Esophagus mucosa (tissue), 1 donor: ENCODE results near the gene SNRNP70. TPM values are rescaled to one million over a fixed set of nuclear protein-coding genes. Genes with fewer than 3 reads are reported as not detected.
A peak's percentile ranks its signal among the peaks of the same experiment; 100 is the strongest.
"Not testable (repeated sequence)": the region's sequence is repeated elsewhere in the genome, so short reads cannot be mapped to it uniquely, and the experiment has no call there.

Experiments
- ATAC-seq: fragments of 200-7000 bp; cut with Tn5 transposase; one replicate; pipeline ENCODE4 v1.9.1; 2020
- total RNA-seq: library from RNA; stranded (reverse); gene quantifications from one replicate; pipeline ENCODE4 v1.2.4, GENCODE V29; 2023
- donor health status: DM: yes; HTN: yes; CAD: no.

The SNRNP70 gene, protein sequence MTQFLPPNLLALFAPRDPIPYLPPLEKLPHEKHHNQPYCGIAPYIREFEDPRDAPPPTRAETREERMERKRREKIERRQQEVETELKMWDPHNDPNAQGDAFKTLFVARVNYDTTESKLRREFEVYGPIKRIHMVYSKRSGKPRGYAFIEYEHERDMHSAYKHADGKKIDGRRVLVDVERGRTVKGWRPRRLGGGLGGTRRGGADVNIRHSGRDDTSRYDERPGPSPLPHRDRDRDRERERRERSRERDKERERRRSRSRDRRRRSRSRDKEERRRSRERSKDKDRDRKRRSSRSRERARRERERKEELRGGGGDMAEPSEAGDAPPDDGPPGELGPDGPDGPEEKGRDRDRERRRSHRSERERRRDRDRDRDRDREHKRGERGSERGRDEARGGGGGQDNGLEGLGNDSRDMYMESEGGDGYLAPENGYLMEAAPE
- total RNA-seq: 82.3 TPM

DNA sequence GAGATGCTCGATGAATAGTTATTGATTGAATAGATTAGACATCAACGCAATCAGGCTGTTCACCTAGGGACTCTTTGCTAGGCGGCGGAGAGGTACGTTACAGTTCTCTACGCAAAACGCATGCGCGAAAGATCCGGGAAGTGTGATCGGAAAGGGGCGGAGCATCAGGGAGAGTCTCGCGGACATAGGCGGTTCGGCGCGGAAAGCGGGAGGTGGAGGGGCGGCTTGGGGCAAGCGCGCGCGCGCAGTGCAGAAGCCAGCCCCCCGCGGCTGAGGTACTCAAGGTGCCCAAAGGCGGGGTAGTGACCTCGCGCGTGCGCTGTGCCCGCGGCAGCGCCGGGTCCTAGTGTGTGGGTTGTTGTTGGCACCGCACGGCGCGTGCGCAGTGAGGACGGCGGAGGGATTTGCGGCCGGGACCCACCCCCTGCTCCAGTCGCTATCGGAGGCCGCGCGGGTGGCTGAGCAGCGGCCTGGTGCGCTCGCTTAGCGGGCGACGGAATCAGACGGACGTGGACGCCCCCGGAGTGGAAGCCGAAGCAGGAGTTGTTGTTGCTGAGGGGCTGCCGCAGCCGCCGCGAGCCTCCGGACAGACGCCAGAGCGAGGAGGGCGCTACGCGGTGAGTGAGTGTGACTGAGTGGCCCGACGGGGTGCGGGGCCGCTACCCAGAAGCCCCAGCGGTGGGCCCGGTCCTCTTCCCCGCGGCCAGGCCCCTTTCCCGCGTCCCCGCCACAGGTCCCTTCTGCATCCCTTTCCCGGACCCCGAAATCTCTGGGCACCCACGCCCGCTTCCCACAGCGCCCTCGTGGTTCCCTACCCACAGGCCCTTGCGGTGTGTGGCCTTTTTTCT, at the start of gene SNRNP70:
SNRNP70 (plus strand) TSS at position 432 of the 848 bp plus-strand sequence. CDS start 964 bp downstream, outside the sequence.
- ATAC-seq: peak; percentile 98

DNA sequence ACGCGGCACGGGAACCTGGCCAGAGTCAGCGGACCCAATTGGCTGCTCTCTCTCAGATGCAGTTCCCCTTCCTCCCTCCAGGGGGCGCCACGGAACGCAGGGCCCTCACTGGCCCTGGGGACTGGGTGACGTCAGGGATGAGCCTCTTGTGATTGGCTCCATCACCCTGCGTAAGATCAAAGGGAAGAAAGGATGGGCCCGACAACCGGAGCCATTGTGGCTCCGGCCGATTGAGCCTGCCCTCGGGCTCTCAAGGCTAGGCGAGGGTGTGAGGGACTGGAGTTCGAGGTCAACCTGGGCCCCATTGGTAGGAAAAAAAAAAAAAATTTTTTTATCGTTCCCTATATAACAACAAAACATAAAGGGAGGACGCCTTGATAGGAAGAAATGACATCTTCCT, 48.4 kb upstream of the SNRNP70 start, which contains the start of gene CGB1:
CGB1 (minus strand) TSS at position 81 of the 400 bp plus-strand sequence. CDS start 184 bp downstream, outside the sequence.
- not testable (repeated sequence) for ATAC-seq

DNA sequence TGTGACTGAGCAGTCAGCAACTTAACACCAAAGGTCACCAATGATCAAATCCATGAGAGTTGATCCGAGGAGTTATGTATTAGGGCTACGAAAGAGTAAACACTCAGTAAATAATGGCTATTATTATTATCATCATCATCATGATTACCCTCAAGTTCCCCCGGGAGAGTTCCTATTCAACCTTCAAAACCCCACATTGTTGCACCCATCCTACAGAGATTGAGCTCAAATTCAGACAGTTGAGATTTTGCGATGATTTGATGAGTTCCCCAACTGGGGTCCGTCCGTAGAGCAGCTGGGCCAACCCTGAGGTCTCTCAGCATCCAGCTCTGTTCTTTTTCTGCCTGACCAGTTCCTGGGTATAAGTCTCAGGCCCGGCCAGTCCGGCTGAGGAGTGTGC, 47.1 kb upstream of the SNRNP70 start:
- ATAC-seq: not testable (repeated sequence)

DNA sequence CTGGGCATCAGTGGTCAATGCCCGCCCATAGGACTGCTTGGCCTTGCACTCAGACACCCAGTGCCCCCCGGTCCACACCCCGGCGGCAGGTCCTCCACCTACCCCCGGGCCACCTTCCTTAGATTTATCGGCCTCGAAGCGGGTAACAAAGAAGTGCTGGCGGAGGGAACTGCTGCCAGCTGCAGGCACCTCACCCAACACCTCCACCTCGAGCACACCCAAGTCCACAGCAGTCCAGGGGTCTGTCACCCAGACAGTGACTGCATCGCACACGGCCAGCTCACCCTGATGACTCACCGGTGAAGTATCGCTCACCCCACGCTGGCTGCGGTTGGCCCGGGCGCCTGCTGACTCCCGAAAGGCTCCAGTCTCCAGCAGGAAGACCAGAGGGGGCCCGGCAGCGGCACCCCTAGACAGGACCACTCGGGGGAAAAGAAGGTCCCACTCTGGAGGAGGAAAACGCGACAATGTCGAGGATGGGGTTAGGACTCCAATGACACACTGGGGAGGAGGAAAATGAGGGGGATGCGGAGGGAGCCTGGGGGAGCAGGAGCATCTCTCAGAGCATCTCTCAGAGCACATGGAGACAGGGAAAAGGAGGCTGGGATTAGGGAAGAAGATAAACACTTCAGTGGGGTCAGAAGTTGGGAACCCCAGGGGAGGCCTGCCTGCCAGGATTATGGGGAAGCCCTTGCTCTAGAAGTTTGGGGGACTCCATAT, 46.5 kb upstream of the SNRNP70 start:
- ATAC-seq: peak; percentile 55

DNA sequence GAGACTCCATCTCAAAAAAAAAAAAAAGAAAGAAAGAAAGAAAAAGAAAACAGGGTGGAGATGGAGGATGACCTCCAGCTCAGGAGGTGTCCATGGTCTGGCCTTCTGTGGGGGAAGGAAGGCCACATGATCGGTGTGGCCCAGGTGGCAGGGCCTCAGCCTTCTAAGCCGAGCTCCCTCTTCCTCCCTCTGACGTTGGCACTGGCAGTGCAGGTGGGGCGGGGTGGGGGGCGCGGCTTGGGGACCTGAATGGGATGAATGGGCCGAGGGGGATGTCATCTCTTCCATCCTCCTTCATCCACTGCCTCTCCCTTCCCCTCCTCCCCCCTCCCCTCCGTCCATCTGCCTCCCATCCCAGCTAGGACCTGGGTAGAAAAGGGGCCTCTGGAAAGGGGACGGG, 45.5 kb upstream of the SNRNP70 start:
- ATAC-seq: not testable (repeated sequence)

DNA sequence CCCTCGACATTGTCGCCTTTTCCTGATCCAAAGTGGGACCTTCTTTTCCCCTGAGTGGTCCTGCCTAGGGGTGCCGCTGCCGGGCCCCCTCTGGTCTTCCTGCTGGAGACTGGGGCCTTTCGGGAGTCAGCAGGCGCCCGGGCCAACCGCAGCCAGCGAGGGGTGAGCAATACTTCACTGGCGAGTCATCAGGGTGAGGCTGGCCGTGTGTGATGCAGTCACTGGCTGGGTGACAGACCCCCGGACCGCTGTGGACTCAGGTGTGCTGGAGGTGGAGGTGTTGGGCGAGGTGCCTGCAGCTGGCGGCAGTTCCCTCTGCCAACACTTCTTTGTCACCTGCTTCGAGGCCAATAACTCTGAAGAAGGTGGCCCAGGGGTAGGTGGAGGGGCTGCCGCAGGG, 43.1 kb upstream of the SNRNP70 start:
- no peak for ATAC-seq

DNA sequence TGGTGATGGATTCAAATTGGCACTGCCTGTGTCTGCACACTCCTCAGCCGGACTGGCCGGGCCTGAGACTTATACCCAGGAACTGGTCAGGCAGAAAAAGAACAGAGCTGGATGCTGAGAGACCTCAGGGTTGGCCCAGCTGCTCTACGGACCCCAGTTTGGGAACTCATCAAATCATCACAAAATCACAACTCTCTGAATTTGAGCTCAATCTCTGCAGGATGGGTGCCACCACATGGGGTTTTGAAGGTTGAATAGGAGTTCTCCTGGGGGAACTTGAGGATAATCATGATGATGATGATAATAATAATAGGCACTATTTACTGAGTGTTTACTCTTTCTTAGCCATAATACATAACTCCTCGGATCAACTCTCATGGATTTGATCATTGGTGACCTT, 42.6 kb upstream of the SNRNP70 start:
- ATAC-seq: not testable (repeated sequence)

DNA sequence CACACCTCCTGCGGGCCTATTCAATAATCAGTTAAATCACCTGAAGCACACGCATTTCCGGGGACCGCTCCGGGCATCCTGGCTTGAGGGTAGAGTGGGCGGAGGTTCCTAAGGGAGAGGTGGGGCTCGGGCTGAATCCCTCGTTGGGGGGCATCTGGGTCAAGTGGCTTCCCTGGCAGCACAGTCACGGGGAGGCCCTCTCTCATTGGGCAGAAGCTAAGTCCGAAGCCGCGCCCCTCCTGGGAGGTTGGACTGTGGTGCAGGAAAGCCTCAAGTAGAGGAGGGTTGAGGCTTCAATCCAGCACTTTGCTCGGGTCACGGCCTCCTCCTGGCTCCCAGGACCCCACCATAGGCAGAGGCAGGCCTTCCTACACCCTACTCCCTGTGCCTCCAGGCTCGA, 41.7 kb upstream of the SNRNP70 start, which contains the start of gene CGB5:
CGB5 (plus strand) TSS at position 301 of the 400 bp plus-strand sequence. CDS start 362 bp downstream, outside the sequence.
- ATAC-seq: not testable (repeated sequence)

DNA sequence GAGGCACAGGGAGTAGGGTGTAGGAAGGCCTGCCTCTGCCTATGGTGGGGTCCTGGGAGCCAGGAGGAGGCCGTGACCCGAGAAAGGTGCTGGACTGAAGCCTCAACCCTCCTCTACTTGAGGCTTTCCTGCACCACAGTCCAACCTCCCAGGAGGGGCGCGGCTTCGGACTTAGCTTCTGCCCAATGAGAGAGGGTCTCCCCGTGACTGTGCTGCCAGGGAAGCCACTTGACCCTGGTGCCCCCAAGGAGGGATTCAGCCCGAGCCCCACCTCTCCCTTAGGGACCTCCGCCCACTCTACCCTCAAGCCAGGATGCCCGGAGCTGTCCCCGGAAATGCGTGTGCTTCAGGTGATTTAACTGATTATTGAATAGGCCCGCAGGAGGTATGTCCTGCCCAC, 36.2 kb upstream of the SNRNP70 start, which contains the start of gene CGB8:
CGB8 (minus strand) TSS at position 101 of the 400 bp plus-strand sequence. CDS start 372 bp downstream, outside the sequence.
- ATAC-seq: not testable (repeated sequence)

DNA sequence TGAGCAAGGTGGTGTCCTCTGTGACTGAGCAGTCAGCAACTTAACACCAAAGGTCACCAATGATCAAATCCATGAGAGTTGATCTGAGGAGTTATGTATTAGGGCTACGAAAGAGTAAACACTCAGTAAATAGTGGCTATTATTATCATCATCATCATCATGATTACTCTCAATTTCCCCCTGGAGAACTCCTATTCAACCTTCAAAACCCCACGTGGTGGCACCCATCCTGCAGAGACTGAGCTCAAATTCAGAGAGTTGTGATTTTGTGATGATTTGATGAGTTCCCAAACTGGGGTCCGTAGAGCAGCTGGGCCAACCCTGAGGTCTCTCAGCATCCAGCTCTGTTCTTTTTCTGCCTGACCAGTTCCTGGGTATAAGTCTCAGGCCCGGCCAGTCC, 35.4 kb upstream of the SNRNP70 start:
- ATAC-seq: not testable (repeated sequence)

DNA sequence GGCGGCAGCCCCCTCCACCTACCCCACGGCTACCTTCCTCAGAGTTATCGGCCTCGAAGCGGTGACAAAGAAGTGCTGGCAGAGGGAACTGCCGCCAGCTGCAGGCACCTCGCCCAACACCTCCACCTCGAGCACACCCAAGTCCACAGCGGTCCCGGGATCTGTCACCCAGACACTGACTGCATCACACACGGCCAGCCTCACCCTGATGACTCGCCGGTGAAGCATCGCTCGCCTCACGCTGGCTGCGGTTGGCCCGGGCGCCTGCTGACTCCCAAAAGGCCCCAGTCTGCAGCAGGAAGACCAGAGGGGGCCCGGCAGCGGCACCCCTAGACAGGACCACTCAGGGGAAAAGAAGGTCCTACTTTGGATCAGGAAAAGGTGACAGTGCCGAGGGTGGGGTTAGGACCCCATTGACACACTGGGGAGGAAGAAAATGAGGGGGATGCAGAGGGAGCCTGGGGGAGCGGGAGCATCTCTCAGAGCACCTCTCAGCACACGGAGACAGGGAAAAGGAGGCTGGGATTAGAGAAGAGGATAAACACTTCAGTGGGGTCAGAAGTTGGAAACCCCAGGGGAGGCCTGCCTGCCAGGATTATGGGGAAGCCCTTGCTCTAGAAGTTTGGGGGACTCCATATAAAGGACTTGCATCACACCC, 34.7 kb upstream of the SNRNP70 start:
- peak; percentile 98 for ATAC-seq

DNA sequence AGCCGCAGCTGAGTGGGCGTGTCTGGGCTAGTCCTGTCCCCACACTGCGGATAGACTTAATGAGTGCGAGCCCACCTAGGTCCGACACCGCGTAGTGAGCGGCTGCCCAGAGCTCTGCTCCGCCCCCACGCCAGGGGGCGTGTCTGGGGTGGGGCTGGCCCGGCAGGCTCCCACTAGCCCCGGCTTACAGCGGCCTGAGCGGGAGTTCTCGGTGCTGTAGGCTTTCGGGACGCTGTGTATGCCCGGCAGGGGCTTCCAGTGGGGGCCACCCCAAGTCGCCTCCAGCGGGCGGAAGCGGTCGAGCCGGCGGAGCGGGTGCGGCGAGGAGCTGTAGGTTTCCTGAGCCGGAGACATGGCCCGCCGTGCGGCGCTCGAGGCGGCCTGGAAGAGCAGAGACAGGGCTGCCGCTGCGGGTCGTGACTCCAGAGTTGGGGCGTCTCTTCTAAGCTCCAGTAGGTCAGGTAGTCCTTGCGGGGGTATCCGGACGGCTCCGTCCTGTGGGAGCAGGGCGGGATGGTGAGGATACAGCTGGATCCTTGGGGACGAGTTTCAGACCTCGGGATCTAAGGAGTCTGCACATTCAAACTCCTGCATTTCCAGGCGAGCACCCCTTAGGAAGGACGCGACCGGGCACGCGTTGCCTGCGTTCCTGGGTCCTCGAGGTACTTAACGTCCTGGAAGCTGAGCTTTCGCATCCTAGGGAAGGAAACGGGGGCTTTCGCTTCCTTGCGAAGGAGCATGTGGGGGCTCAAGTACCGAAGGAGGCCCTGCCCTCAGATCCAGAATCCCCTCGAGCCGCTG, 28.9 kb upstream of the SNRNP70 start:
- ATAC-seq: peak; percentile 80

DNA sequence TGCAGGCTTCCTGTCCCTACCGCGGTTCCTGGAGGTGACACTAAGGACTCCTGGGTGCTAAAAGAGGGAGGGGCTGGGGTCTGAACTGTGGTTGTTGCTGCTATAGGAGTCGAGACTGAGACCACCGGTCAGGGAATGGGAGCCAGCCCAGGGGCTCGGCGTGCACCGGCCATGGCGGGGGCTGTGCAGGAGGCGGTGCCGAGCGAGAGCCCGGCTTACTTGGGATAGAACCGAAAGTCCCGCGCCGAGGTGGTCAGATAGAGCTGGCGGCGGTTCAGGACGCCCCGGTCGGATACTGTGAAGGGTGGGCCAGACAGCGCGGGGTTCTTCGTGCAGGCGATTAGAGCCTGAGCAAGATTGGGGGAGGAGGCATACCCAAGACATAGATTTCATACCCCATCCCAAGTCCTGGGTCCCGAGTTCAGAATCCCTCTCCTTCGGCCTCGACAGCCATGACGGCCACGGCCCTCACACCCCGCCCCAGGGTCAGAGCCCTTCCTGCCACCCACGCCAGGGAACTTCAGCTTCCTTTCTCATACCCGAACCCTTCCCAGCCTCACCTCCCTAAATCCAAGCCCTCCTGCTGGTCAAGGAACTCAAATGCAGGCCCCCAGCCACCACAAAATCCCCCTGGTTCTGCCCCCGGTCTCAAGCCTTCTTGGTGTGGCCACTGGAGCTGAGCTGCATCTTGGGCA, 28.2 kb upstream of the SNRNP70 start:
- peak; percentile 6 for ATAC-seq

DNA sequence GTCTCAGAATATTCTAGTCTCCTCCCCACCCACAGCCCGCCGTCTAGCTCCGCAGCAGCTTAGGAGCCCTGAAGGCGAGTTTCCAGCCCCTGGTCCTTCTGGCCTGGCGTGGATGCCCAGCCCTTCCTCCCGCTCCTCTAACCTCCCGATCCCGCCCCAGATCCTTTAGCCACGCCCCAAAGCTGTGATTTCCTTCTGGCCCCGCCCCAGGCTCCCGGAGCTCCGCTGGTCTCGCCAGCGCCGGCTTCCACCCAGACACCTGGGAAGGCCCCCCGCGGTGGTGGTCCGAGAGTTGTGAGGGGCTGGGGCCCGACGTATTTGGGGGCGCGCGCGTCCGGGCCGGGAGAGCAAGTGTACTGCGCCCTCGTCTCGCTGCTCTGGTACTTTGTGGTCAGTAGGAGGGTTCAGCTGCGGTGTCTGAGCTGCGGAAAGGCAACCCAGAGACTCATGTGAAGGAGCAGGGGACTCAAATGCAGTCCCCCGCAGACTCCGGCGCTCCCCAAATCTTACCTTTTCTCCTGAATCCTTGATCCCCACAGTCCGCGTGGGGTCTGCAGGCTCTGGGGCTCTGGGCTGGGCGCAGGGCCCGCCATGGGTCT, 27.5 kb upstream of the SNRNP70 start, which contains the start of gene CGB7:
CGB7 (minus strand) TSS at position 114 of the 599 bp plus-strand sequence. CDS start 2,374 bp downstream, outside the sequence.
- ATAC-seq: peak; percentile 53

DNA sequence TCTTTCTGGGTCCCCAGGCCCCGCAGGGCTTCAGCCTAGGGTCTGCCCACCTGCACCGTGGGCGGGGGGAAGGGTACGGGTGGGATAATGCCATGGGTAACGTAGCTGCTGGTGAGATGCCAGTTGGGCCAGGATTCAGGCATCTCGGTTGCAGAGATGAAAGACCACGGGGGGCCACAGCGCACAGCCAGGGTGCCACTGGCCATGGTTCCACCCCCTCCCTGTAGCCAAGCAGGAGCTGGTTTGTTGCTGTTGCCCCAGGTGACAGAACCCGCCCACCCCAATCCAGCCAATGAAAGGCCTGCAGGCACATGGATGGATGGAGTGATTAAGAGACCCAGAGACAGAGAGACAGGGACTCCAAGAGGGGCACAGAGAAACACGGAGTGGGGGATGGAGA, 26.7 kb upstream of the SNRNP70 start:
- peak; percentile 10 for ATAC-seq

DNA sequence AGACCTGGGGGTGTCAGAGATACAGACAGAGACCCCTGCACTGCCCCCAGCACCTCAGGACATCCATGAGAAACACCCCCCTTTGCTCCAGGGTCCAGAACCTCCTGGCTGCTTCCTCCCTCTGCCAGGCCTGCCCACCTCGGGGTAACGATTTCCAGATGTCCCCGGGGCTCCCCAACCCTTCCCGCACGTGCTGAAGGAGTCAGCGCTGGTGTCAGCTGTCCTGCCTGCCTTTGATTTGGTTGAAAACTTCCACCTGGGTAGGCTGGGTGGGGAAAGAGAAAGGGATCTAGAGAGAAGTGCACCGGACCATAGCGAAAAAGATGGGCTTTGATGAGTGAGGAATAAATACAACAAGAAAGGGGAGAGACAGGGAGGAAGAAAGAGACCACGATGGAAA, 26.2 kb upstream of the SNRNP70 start:
- no peak for ATAC-seq

DNA sequence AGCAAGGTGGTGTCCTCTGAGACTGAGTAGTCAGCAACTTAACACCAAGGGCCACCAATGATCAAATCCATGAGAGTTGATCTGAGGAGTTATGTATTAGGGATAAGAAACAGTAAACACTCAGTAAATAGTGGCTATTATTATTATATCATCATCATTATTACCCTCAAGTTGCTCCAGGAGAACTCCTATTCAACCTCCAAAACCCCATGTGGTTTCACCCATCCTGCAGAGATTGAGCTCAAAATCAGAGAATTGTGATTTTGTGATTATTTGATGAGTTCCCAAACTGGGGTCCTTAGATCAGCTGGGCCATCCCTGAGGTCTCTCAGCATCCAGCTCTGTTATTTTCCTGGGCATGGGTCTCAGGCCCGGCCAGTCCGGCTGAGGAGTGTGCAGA, 24.3 kb upstream of the SNRNP70 start:
- ATAC-seq: no peak

DNA sequence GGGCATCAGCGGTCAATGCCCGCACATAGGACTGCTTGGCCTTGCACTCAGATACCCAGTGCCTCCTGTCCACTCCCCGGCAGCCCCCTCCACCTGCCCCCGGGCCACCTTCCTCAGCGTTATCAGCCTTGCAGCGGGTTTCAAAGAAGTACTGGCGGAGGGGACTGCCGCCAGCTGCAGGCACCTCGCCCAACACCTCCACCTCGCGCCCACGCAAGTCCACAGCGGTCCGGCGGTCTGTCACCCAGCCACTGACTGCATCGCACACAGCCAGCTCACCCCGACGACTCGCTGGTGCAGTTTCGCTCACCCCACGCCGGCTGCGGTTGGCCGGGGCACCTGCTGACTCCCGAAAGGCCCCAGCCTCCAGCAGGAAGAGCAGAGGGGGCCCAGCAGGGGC, 23.8 kb upstream of the SNRNP70 start:
- ATAC-seq: no peak

DNA sequence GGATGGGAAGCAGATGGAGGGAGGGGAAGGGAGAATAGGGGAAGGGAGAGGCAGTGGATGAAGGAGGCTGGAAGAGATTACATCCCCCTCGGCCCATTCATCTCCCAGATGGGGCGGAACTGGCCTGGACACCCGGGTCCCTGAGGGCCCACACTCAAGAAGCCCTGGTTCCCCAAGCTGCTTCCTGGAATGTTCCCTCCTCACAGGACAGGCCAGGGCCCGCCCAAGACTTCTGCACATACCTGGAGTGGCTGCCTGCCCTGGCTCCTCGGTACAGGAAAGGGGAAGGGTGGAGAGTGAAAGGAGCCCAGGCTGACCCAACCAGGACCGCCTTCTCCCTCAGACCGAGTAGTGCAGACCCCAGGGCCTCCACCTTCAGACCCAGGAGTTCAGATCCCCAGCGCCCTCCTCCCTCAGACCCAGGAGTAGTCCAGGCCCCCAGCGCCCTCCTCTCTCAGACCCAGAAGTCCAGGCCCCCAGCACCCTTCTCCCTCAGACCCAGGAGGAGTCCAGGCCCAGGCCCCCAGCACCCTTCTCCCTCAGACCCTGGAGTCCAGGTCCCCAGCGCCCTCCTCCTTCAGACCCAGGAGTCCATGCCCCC, 21.1 kb upstream of the SNRNP70 start:
- peak; percentile 78 for ATAC-seq
